HG02870 (cell line): ENCODE data around the gene MAIP1.

Experiments
- ATAC-seq: cut with Tn5 transposase; IDR thresholded peaks from one replicate; pipeline ENCODE4 v1.9.1; 2021; ENCODE audit warnings: mild to moderate bottlenecking, moderate library complexity; ENCODE audit not compliant: unreplicated experiment

MAIP1 gene

DNA sequence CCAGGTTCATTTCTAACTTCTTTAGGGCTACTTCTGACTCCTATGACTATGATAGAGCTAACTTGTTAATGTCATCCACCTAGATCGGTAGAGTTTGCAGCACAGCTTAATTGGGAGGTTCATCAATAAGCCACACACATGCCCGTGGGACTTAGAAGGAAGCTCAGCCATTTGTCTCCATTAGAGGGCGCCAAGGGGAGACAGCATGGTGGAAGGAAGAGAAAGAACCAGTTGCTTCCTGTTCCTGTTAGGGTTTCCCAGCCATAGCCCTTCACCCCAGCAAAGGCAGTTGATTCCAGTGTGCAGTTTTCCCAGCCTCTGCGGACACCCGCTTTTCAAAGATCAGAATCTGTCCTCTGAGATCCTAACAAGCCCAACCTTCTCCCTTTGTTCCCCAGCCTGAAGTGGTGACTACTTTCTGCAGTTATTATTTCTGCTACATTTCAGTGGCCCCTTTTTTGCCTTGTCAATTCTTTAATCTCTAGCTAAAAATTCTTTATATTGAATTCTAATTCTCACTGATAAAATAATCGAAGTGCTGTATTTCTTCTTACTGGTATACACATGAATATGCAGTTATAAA lies 30.3 kb downstream of the MAIP1 start:
- ATAC-seq: peak; percentile 93

DNA sequence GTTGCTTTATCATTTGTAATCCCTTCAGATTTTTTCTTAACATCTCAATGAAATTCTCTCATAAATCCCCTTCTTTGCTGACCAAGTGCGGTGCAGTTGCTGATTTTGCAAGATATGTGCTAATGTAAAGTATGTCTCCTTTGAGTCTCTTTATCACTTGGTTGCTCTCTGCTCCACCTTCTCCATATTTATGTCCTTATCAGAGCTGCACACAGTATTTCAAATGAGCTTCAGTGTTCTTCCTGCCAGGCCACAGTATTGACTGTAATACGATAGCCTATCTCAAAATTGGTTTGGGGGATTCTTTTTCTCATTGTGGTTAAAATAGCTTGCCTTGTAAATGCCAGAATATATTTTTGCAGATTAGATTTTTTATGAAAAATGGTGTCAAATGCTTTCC lies 32.2 kb downstream of the MAIP1 start:
- no peak for ATAC-seq

DNA sequence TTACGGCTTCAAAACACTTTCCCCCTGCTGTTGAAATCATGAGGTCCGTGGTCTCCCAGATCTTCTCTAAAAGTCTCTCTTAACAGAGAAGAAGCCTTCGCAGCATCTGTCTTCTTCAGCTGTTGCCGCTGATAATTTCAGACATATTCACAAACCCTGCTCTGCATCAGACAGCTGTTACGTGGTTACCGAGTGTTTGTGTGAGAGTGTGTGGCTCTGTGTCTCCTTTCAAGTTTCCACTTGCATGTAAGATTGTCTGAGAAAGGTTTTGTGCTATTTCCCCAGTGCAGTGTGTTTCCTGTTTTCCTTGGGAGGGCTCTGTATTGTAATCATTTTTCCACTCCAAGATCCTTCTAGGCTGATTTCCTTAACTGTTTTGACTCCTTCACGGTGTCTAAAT lies 32.8 kb downstream of the MAIP1 start:
- no peak for ATAC-seq

DNA sequence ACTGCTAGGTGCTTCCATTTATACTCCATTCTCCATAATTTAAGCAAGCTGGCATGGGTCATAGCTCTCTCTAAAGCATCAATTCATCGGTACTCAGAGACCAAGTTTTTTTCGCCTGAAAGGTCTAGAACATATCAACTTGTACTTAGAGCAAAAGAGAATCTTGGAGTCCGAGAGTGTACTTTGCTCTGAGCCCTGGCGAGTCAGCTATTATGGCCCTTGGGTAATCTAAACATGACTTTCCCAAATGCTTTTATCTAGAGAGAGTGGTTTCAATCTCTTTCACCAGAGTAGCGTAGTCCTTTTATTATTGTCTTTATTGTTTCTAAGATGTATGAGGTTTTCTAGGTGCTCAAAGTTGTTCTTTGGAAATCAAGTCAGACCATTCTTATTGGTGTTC lies 34.4 kb downstream of the MAIP1 start:
- ATAC-seq: no peak

- no peak for ATAC-seq
These were observed 36.3 kb downstream of the MAIP1 start for GRCh38 chr2:199991691-199992090.

DNA sequence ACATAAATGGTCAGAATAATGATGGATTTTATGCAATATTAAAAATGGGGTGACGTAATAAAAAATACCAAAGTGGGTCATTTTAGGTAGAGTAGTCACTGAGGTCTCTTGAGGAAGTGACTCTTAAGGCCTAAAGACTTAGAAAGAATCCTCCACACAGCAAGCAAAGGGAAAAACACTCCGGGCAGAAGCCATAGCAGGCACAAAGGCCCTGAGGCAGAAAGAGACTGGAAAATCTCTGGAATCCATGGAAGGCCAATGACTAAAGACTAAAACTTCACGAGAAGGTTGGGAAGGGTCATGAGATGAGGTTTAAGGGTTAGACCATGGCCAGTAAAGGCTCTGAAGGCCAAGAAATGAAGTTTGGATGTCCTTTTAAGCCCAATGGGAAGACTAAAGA lies 36.9 kb downstream of the MAIP1 start:
- ATAC-seq: no peak

- ATAC-seq: no peak
These were observed 39.0 kb downstream of the MAIP1 start for GRCh38 chr2:199994371-199994770.

- no peak for ATAC-seq
These were observed 39.5 kb downstream of the MAIP1 start for GRCh38 chr2:199994896-199995295.

DNA sequence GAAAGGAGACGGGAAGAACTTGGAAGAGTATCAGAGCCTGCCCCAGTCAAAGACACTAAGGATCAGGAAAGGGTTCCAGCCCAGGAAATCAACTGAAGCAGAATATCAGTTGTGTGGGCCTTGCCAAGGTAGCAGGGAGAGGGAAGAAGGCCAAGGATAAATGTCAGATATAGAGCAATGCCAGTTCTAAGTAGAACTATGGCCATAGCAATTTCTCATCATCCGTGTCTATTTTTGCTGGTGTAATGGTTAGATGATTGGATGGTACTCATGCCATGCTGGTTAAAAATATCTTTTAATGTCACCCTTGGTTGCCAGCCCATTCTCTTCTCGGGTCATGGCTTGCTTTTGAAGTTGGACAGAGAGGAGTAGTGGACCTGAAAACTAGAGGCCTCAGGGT lies 41.9 kb downstream of the MAIP1 start:
- ATAC-seq: no peak

DNA sequence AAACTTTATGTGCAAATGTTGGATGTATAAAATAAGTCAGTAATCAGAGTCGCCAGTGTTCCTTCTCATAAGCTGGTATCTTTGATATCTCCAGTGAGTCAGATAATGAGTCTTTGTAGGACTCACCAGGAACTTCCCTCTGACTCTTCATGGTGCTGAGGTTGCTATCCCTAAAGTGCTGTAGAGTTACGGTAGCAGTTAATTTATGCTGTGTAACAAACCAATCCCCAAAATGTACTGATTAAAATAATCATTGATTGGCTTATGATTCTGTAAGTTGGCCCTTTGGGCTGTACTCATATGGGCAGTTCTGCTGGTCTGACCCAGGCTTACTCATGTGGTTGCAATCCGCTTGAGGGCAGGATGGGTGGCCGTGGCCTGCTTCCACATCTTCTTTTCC lies 43.8 kb downstream of the MAIP1 start:
- ATAC-seq: no peak

DNA sequence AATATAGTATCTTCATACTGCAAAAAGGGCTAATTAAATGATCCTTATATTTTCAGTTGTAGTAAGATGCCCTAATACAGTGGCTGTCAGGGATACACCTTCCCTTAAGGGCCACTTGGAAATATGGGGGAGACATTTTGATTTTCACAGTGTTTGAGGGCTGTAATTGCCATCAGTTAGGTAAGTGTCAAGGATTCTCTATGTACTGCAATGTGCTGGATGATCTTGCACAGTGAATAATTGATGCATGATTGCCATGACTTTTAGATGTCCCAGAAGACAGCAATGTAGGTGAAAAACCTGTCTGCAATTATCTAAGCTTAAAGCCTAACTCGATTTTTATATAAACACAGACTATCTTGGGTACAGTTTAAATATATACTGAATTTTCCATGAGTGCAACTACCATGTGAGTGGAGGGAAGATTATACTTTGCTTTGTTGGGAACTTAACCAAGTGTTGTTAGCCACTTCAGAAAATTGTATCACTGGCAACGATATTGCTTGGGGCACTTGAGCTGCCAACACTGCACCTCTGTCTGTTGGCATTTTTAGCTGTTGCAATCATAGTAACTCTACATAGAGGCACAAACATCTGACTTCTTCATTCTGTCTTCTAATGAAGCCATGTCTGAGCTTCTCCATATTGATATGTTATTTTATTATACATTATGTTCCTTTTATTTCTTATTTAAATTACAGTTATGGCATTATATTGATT lies 45.2 kb downstream of the MAIP1 start:
- ATAC-seq: no peak

GRCh38 chr2:200003444-200003843 lies 48.1 kb downstream of the MAIP1 start:
- no peak for ATAC-seq

DNA sequence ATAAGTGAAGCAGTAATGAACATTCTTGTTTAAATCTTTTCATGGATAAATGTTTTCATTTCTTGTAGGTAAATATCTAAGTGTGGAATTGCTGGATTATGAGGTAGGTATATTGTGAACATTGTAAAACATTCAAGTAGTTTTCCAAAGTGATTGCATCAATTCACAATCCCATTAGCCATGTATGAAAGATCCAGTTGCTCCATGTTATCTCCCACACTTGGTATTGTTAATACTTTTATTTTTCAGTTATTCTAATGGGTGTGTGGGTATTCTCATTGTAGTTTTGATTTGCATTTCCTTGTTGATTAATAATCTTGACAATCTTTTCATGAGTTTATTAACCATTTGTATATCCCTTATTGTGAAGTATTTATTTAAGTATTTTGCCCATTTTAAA lies 50.3 kb downstream of the MAIP1 start:
- no peak for ATAC-seq

DNA sequence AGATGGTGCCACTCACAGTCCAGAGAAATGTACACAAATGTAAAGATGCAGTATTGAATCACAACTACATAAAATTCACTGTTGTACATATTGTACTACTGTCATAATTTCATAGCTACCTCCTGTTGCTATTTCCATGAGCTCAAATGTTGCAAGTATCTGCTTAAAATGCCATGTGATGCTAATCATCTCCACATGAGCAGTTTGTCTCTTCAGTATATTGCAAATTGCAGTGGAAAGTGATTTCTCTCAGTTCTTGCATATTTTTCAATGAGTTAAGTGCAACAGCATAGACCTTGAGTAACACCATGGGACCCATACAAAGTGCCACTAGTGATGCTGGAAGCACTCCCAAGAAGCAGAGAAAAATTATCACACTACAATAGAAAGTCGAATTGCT lies 51.9 kb downstream of the MAIP1 start:
- no peak for ATAC-seq

DNA sequence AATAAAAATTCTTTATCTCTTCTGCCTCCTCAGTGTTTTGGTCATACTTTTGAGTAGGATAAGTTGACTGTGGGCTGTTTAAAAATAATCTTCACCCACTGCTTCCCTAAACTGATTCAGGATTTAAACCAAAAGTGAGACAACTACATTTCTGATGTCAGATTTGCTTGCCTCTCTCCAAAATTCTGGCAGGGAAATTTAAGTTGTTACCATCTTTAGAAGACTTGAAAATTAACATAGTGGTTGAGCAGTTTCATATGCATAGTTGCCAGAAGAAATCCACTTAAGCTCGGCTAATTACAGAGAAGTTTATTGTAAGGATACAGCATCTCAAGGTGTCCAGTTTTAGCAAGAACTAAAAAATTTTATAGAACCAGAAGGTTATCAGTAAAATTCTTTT lies 57.0 kb downstream of the MAIP1 start:
- ATAC-seq: no peak
